ENCODE results near the gene TEX35. TPM values are rescaled to one million over a fixed set of nuclear protein-coding genes. Genes with fewer than 3 reads are reported as not detected.

TEX35 gene
- total RNA-seq = not detected
- total RNA-seq (2013) = not detected

GRCh38 chr1:178512566-178513277 is at the start of gene TEX35:
Gene TEX35, plus strand, starts transcription at chr1:178513109. Its CDS starts 80 bp downstream, at chr1:178513189.
- no peaks in the 10 kb centered on the region for H3K36me3 ChIP-seq (ENCODE audit: control insufficient read depth, insufficient read depth, low read length)
- Mint-ChIP-seq H3K27me3 (ENCODE audit: low read depth in 2 of 2) (peaks cover 0 to 3% of the 10 kb centered on the region in 2 donors), H3K4me3 (no peak within 1 kb of the TSS), H3K9me3 (no peaks in the 10 kb centered on the region), H3K4me1 (no peaks in the 10 kb centered on the region), H3K27ac (no peak within 1 kb of the TSS), H3K36me3 (no peaks in the 10 kb centered on the region)
- no peaks in the 10 kb centered on the region for H3K27me3 ChIP-seq (ENCODE audit: control insufficient read depth, insufficient read depth, low read length)
- intact Hi-C loops (cut with micrococcal nuclease) = no loop called here
- H3K27ac ChIP-seq (ENCODE audit: low read length) = no peak within 1 kb of the TSS
- H3K4me3 ChIP-seq (ENCODE audit: low read length) = no peak within 1 kb of the TSS
- ATAC-seq (no peak), DNase-seq (no peak)
- H3K9me3 ChIP-seq (ENCODE audit: control insufficient read depth, insufficient read depth, low read length) = no peaks in the 10 kb centered on the region
- WGBS (ENCODE audit: insufficient coverage) = 91% methylated on average over 19 of the region's 19 CpGs
- H3K4me1 ChIP-seq (ENCODE audit: control insufficient read depth, insufficient read depth, low read length) = no peaks in the 10 kb centered on the region
- TF ChIP-seq, protein P1, sequence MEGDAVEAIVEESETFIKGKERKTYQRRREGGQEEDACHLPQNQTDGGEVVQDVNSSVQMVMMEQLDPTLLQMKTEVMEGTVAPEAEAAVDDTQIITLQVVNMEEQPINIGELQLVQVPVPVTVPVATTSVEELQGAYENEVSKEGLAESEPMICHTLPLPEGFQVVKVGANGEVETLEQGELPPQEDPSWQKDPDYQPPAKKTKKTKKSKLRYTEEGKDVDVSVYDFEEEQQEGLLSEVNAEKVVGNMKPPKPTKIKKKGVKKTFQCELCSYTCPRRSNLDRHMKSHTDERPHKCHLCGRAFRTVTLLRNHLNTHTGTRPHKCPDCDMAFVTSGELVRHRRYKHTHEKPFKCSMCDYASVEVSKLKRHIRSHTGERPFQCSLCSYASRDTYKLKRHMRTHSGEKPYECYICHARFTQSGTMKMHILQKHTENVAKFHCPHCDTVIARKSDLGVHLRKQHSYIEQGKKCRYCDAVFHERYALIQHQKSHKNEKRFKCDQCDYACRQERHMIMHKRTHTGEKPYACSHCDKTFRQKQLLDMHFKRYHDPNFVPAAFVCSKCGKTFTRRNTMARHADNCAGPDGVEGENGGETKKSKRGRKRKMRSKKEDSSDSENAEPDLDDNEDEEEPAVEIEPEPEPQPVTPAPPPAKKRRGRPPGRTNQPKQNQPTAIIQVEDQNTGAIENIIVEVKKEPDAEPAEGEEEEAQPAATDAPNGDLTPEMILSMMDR (IDR thresholded peaks at IDR 0.05) = no peak

DNA sequence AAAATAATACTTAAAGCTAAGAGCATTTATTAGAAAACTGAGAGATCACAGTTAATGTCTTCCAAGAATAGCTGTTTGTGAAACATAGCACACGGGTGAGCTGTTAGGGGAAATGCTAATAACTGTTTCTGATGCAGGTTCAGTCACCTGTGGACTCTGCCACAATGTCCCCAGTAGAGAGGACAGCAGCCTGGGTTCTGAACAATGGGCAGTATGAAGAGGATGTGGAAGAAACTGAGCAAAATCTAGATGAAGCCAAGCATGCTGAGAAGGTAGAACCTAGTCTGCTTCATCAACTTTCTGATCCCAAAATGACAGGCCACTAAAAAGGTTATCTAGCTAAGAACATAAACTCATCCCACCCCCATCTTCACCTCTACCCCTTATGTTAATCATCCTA is 48.8 kb upstream of the TEX35 start:
- no peaks in the 10 kb centered on the region for H3K9me3 ChIP-seq (ENCODE audit: control insufficient read depth, insufficient read depth, low read length)
- no peak overlapping the region for H3K4me3 ChIP-seq (ENCODE audit: low read length)
- Mint-ChIP-seq H3K4me3 (no peak overlapping the region), H3K27me3 (ENCODE audit: low read depth in 2 of 2) (peaks cover 2 to 17% of the 10 kb centered on the region in 2 donors), H3K4me1 (no peaks in the 10 kb centered on the region), H3K9me3 (no peaks in the 10 kb centered on the region), H3K27ac (no peak overlapping the region), H3K36me3 (no peaks in the 10 kb centered on the region)
- ATAC-seq = no peak
- no peaks in the 10 kb centered on the region for H3K4me1 ChIP-seq (ENCODE audit: control insufficient read depth, insufficient read depth, low read length)
- no peak overlapping the region for H3K27ac ChIP-seq (ENCODE audit: low read length)
- DNase-seq = no peak
- no peaks in the 10 kb centered on the region for H3K36me3 ChIP-seq (ENCODE audit: control insufficient read depth, insufficient read depth, low read length)
- 94% methylated on average over 1 of the region's 1 CpG for WGBS (ENCODE audit: insufficient coverage)
- H3K27me3 ChIP-seq (ENCODE audit: control insufficient read depth, insufficient read depth, low read length) = no peaks in the 10 kb centered on the region
- intact Hi-C loops (cut with micrococcal nuclease) = no loop called here
- TF ChIP-seq, protein P1 (IDR thresholded peaks at IDR 0.05) = no peak

- intact Hi-C loops (cut with micrococcal nuclease) = no loop called here
- H3K4me1 Mint-ChIP-seq = no peaks in the 10 kb centered on the region
- TF ChIP-seq, protein P1 (IDR thresholded peaks at IDR 0.05) = no peak
Observed at GRCh38 chr1:178464566-178464965, 48.3 kb upstream of the TEX35 start.

GRCh38 chr1:178465011-178465410 is 47.9 kb upstream of the TEX35 start:
- Mint-ChIP-seq H3K27ac (no peak overlapping the region), H3K4me1 (no peaks in the 10 kb centered on the region), H3K36me3 (no peaks in the 10 kb centered on the region), H3K4me3 (no peak overlapping the region), H3K27me3 (ENCODE audit: low read depth in 2 of 2) (peaks cover 2 to 17% of the 10 kb centered on the region in 2 donors), H3K9me3 (no peaks in the 10 kb centered on the region)
- H3K27ac ChIP-seq (ENCODE audit: low read length) = no peak overlapping the region
- H3K27me3 ChIP-seq (ENCODE audit: control insufficient read depth, insufficient read depth, low read length) = no peaks in the 10 kb centered on the region
- H3K4me3 ChIP-seq (ENCODE audit: low read length) = no peak overlapping the region
- DNase-seq (no peak), ATAC-seq (no peak)
- TF ChIP-seq, protein P1 (IDR thresholded peaks at IDR 0.05) = no peak
- intact Hi-C loops (cut with micrococcal nuclease) = no loop called here
- H3K4me1 ChIP-seq (ENCODE audit: control insufficient read depth, insufficient read depth, low read length) = no peaks in the 10 kb centered on the region
- no peaks in the 10 kb centered on the region for H3K36me3 ChIP-seq (ENCODE audit: control insufficient read depth, insufficient read depth, low read length)
- H3K9me3 ChIP-seq (ENCODE audit: control insufficient read depth, insufficient read depth, low read length) = no peaks in the 10 kb centered on the region

More at GRCh38 chr1:178464566-178464965, 48.3 kb upstream of the TEX35 start:
- no peaks in the 10 kb centered on the region for H3K27me3 ChIP-seq (ENCODE audit: control insufficient read depth, insufficient read depth, low read length)
- no peak overlapping the region for H3K4me3 ChIP-seq (ENCODE audit: low read length)
- Mint-ChIP-seq H3K27me3 (ENCODE audit: low read depth in 2 of 2) (peaks cover 2 to 17% of the 10 kb centered on the region in 2 donors), H3K9me3 (no peaks in the 10 kb centered on the region), H3K36me3 (no peaks in the 10 kb centered on the region), H3K27ac (no peak overlapping the region), H3K4me3 (no peak overlapping the region)
- H3K9me3 ChIP-seq (ENCODE audit: control insufficient read depth, insufficient read depth, low read length) = no peaks in the 10 kb centered on the region
- no peak overlapping the region for H3K27ac ChIP-seq (ENCODE audit: low read length)
- no peaks in the 10 kb centered on the region for H3K4me1 ChIP-seq (ENCODE audit: control insufficient read depth, insufficient read depth, low read length)
- DNase-seq = no peak
- ATAC-seq = no peak
- H3K36me3 ChIP-seq (ENCODE audit: control insufficient read depth, insufficient read depth, low read length) = no peaks in the 10 kb centered on the region
